ENCODE data around the gene TBC1D25. TPM values are rescaled to one million over a fixed set of nuclear protein-coding genes. Genes with fewer than 3 reads are reported as not detected.

TBC1D25 gene
- total RNA-seq: 10 to 100 TPM; 20.2 to 31.2 (median 26.4) TPM
- polyA plus RNA-seq: 10 to 100 TPM; 16.2 to 22.8 TPM
- total RNA-seq: 27.7 reads per million, percentile 58 among the genes with 10 or more reads in this experiment

DNA sequence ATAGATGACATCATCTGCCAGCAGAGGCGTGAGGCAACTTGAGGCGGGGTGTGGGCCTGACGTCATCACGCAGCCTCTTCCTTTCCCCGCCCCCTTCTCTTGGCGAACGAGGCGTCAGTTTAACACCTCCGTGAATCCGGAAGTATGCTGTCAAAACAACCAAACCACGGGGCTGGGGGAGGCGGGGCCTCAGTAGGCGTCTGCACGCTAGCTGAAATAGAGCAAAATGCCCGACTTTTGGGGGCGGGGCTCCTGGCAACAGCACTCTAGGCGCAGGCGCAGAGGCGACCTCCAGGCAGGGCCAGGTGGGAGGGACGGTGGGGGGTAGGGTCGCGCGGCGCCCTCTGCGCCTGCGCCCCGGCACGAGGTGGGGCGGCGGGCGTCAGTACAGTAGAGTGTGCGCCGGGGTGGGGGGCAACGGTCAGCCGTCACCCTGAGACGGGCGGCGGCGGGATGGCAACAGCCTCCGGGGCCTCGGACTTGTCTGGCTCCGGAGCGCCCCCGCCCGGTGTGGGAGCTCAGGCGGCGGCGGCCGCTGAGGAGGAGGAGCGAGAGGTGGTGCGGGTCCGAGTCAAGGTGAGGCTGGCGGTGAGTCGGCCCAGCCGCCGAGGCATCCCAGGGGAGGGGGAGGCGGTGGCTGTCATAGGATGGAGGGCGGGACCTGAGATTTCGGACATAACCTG, at the start of gene TBC1D25:
TBC1D25 (plus strand) TSS at position 370 of the 683 bp plus-strand sequence; CDS start at position 454, 84 bp downstream.
- DNase-seq (peak; percentile 85 to 99 (median 95)), ATAC-seq (peak; percentile 92)
- Mint-ChIP-seq H3K27ac (peak within 1 kb of the TSS; percentile 90 to 99 (median 96)), H3K4me3 (peak within 1 kb of the TSS; percentile 80 to 98 (median 90)), H3K27me3 (no peaks in the 10 kb centered on the region), H3K36me3 (peaks cover 0 to 12% (median 0%) of the 10 kb centered on the region in 5 donors), H3K9me3 (peaks cover 0 to 2% (median 0%) of the 10 kb centered on the region in 11 donors), H3K4me1 (peaks cover 14 to 18% (median 16%) of the 10 kb centered on the region in 7 donors)
- H3K9me3 ChIP-seq (ENCODE audit: control insufficient read depth in 2 of 3, low read length in 3 of 3): no peaks in the 10 kb centered on the region
- peak within 1 kb of the TSS; percentile 91 for H3K27ac ChIP-seq (ENCODE audit: low read depth, low read length)
- H3K4me1 ChIP-seq (ENCODE audit: control insufficient read depth in 2 of 2, insufficient read depth in 2 of 2, low read length in 2 of 2): peaks cover 8 to 10% of the 10 kb centered on the region in 2 donors
- peak within 1 kb of the TSS; percentile 75 for H3K4me3 ChIP-seq (ENCODE audit: low read length)
- CTCF ChIA-PET: interaction anchor here (0.7 to 1.2 kb wide), 5 partner anchors 12 to 71 kb away, joined by 3 read pairs; no protein-coding TSS in a partner anchor
- intact Hi-C loops (cut with micrococcal nuclease): loop anchor here (1.0 kb wide), 9 partner anchors 18 to 703 kb away; partner anchors contain the start of genes EBP (in 2 of the 2), FTSJ1 (in 2 of the 2), PORCN (in 2 of the 2) and RBM3 (in 2 of the 2)
- peaks cover 0 to 3% (median 0%) of the 10 kb centered on the region in 3 experiments for H3K36me3 ChIP-seq (ENCODE audit: control insufficient read depth in 2 of 3, insufficient read depth in 3 of 3, low read length in 3 of 3)
- H3K27me3 ChIP-seq (ENCODE audit: control insufficient read depth in 2 of 2, insufficient read depth in 2 of 2, low read length in 2 of 2): no peaks in the 10 kb centered on the region
- POLR2A ChIA-PET: interaction anchor here (0.7 to 2.5 kb wide), 13 partner anchors 13 to 915 kb away, joined by 3 to 22 read pairs (median 4); partner anchors contain the start of genes EBP, FTSJ1, PORCN and PQBP1

GRCh38 chrX:48489892-48490291, 49.6 kb upstream of the TBC1D25 start:
- Histone ChIP-seq H3K4me1 (ENCODE audit: control insufficient read depth in 2 of 2, insufficient read depth in 2 of 2, low read length in 2 of 2) (no peaks in the 10 kb centered on the region), H3K4me3 (ENCODE audit: low read length) (no peak overlapping the region), H3K27me3 (ENCODE audit: control insufficient read depth in 2 of 2, insufficient read depth in 2 of 2, low read length in 2 of 2) (no peaks in the 10 kb centered on the region), H3K9me3 (ENCODE audit: control insufficient read depth in 2 of 3, low read length in 3 of 3) (no peaks in the 10 kb centered on the region), H3K36me3 (ENCODE audit: control insufficient read depth in 2 of 3, insufficient read depth in 3 of 3, low read length in 3 of 3) (no peaks in the 10 kb centered on the region), H3K27ac (ENCODE audit: low read depth, low read length) (no peak overlapping the region)
- Mint-ChIP-seq H3K27ac (no peak overlapping the region), H3K4me3 (no peak overlapping the region), H3K9me3 (no peaks in the 10 kb centered on the region), H3K36me3 (no peaks in the 10 kb centered on the region), H3K4me1 (peaks cover 0 to 2% (median 0%) of the 10 kb centered on the region in 7 donors), H3K27me3 (no peaks in the 10 kb centered on the region)
- DNase-seq (no peak), ATAC-seq (no peak)
- CTCF ChIA-PET: no interaction called here
- POLR2A ChIA-PET: no interaction called here
- intact Hi-C loops (cut with micrococcal nuclease): no loop called here

DNA sequence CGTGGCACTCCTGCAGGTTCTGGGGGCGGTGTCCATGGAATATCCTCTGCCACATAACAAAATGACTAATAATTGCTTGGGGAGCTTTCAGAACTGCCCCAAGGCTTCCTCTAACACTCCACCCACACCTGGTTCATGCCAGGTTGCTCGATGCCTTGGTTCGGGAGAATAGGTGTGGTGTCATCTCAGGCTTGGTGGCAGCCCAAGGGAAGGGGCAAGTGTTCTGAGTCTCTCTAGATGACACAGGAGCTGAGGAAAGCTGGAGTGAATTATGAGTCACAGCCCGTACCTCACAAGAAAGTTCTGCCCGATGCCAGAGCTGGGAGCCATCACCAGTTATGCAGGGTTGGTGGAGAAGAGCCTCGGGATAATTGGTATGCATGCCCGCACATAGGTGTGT, 48.9 kb upstream of the TBC1D25 start:
- Histone ChIP-seq H3K27me3 (ENCODE audit: control insufficient read depth in 2 of 2, insufficient read depth in 2 of 2, low read length in 2 of 2) (no peaks in the 10 kb centered on the region), H3K36me3 (ENCODE audit: control insufficient read depth in 2 of 3, insufficient read depth in 3 of 3, low read length in 3 of 3) (no peaks in the 10 kb centered on the region), H3K9me3 (ENCODE audit: control insufficient read depth in 2 of 3, low read length in 3 of 3) (no peaks in the 10 kb centered on the region), H3K4me1 (ENCODE audit: control insufficient read depth in 2 of 2, insufficient read depth in 2 of 2, low read length in 2 of 2) (no peaks in the 10 kb centered on the region), H3K4me3 (ENCODE audit: low read length) (no peak overlapping the region), H3K27ac (ENCODE audit: low read depth, low read length) (no peak overlapping the region)
- no peak overlapping the region for H3K27ac Mint-ChIP-seq
- ATAC-seq (no peak), DNase-seq (no peak)
- H3K27me3 Mint-ChIP-seq: no peaks in the 10 kb centered on the region
- POLR2A ChIA-PET: no interaction called here
- CTCF ChIA-PET: no interaction called here
- intact Hi-C loops (cut with micrococcal nuclease): no loop called here
- no peaks in the 10 kb centered on the region for H3K36me3 Mint-ChIP-seq
- H3K9me3 Mint-ChIP-seq: no peaks in the 10 kb centered on the region
- H3K4me1 Mint-ChIP-seq: peaks cover 0 to 2% (median 0%) of the 10 kb centered on the region in 7 donors
- no peak overlapping the region for H3K4me3 Mint-ChIP-seq

GRCh38 chrX:48491809-48492208, 47.7 kb upstream of the TBC1D25 start:
- Histone ChIP-seq H3K4me1 (ENCODE audit: control insufficient read depth in 2 of 2, insufficient read depth in 2 of 2, low read length in 2 of 2) (no peaks in the 10 kb centered on the region), H3K36me3 (ENCODE audit: control insufficient read depth in 2 of 3, insufficient read depth in 3 of 3, low read length in 3 of 3) (no peaks in the 10 kb centered on the region), H3K27ac (ENCODE audit: low read depth, low read length) (no peak overlapping the region), H3K9me3 (ENCODE audit: control insufficient read depth in 2 of 3, low read length in 3 of 3) (no peaks in the 10 kb centered on the region), H3K4me3 (ENCODE audit: low read length) (no peak overlapping the region), H3K27me3 (ENCODE audit: control insufficient read depth in 2 of 2, insufficient read depth in 2 of 2, low read length in 2 of 2) (no peaks in the 10 kb centered on the region)
- H3K27ac Mint-ChIP-seq: no peak overlapping the region
- H3K9me3 Mint-ChIP-seq: no peaks in the 10 kb centered on the region
- H3K4me3 Mint-ChIP-seq: no peak overlapping the region
- ATAC-seq (no peak), DNase-seq (no peak)
- intact Hi-C loops (cut with micrococcal nuclease): no loop called here
- CTCF ChIA-PET: no interaction called here
- H3K36me3 Mint-ChIP-seq: no peaks in the 10 kb centered on the region
- POLR2A ChIA-PET: no interaction called here
- peaks cover 0 to 2% (median 0%) of the 10 kb centered on the region in 7 donors for H3K4me1 Mint-ChIP-seq
- no peaks in the 10 kb centered on the region for H3K27me3 Mint-ChIP-seq

GRCh38 chrX:48492293-48492910, 47.1 kb upstream of the TBC1D25 start:
- no peak overlapping the region for H3K27ac ChIP-seq (ENCODE audit: low read depth, low read length)
- no peaks in the 10 kb centered on the region for H3K4me1 ChIP-seq (ENCODE audit: control insufficient read depth in 2 of 2, insufficient read depth in 2 of 2, low read length in 2 of 2)
- H3K27me3 Mint-ChIP-seq: no peaks in the 10 kb centered on the region
- H3K9me3 ChIP-seq (ENCODE audit: control insufficient read depth in 2 of 3, low read length in 3 of 3): no peaks in the 10 kb centered on the region
- intact Hi-C loops (cut with micrococcal nuclease): no loop called here
- POLR2A ChIA-PET: no interaction called here
- ATAC-seq (peak; percentile 56), DNase-seq (no peak)
- no peaks in the 10 kb centered on the region for H3K36me3 ChIP-seq (ENCODE audit: control insufficient read depth in 2 of 3, insufficient read depth in 3 of 3, low read length in 3 of 3)
- H3K9me3 Mint-ChIP-seq: no peaks in the 10 kb centered on the region
- no peak overlapping the region for H3K4me3 Mint-ChIP-seq
- H3K27me3 ChIP-seq (ENCODE audit: control insufficient read depth in 2 of 2, insufficient read depth in 2 of 2, low read length in 2 of 2): no peaks in the 10 kb centered on the region
- H3K4me3 ChIP-seq (ENCODE audit: low read length): no peak overlapping the region
- H3K36me3 Mint-ChIP-seq: no peaks in the 10 kb centered on the region
- CTCF ChIA-PET: no interaction called here
- H3K4me1 Mint-ChIP-seq: peaks cover 0 to 2% (median 0%) of the 10 kb centered on the region in 7 donors
- H3K27ac Mint-ChIP-seq: no peak overlapping the region

DNA sequence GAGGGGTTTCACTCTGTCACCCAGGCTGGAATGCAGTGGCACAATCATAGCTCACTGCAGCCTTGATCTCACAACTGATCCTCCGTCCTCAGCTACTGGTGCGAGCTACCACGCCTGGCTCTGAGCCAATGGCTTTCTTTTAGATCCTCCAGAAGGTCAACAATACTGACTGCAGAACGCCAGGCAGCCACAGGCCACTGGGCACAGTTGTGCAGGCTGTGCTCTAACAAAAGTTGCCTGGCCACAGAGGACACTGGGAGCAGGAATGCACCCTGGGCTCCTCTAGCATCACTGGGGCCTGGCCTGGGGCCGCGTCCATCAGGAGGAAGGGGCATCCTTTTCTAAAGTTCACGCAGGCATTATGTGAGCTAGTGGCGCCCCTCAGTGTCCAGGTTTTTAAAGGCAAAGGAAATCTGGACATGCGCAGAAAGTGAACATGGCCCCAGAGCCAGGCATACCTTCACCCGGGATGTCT, 45.6 kb upstream of the TBC1D25 start:
- ATAC-seq (no peak), DNase-seq (no peak)
- peaks cover 0 to 6% (median 0%) of the 10 kb centered on the region in 7 donors for H3K4me1 Mint-ChIP-seq
- intact Hi-C loops (cut with micrococcal nuclease): no loop called here
- no peak overlapping the region for H3K4me3 Mint-ChIP-seq
- Histone ChIP-seq H3K9me3 (ENCODE audit: control insufficient read depth in 2 of 3, low read length in 3 of 3) (no peaks in the 10 kb centered on the region), H3K4me3 (ENCODE audit: low read length) (no peak overlapping the region), H3K36me3 (ENCODE audit: control insufficient read depth in 2 of 3, insufficient read depth in 3 of 3, low read length in 3 of 3) (no peaks in the 10 kb centered on the region), H3K27ac (ENCODE audit: low read depth, low read length) (no peak overlapping the region), H3K4me1 (ENCODE audit: control insufficient read depth in 2 of 2, insufficient read depth in 2 of 2, low read length in 2 of 2) (no peaks in the 10 kb centered on the region), H3K27me3 (ENCODE audit: control insufficient read depth in 2 of 2, insufficient read depth in 2 of 2, low read length in 2 of 2) (no peaks in the 10 kb centered on the region)
- H3K27ac Mint-ChIP-seq: no peak overlapping the region
- H3K36me3 Mint-ChIP-seq: no peaks in the 10 kb centered on the region
- POLR2A ChIA-PET: interaction anchor here (0.7 to 1.2 kb wide), 2 partner anchors 411 to 551 kb away, joined by 3 to 4 read pairs; no protein-coding TSS in a partner anchor
- CTCF ChIA-PET: interaction anchor here (0.6 kb wide), 1 partner anchor 25 kb away, joined by 4 read pairs; no protein-coding TSS in a partner anchor
- H3K9me3 Mint-ChIP-seq: no peaks in the 10 kb centered on the region
- no peaks in the 10 kb centered on the region for H3K27me3 Mint-ChIP-seq
